BLaER1 treated with 17β-estradiol and CSF1 and Interleukin-3, amounts not matched to agents 10 nM and 100 nM (cell line): Measurements from ENCODE around the gene ZNF593OS.

Experiments used
- H3K27ac ChIP-seq, 11 experiments: shearing (Covaris generic); formaldehyde crosslinking; 2 replicates each; pipeline ENCODE4 v1.8.1; 2022
- H3K27me3 ChIP-seq, 11 experiments: shearing (Covaris generic); formaldehyde crosslinking; 2 replicates each; pipeline ENCODE4 v1.8.1; 2022
- H3K36me3 ChIP-seq, 11 experiments: shearing (Covaris generic); formaldehyde crosslinking; 2 replicates each; pipeline ENCODE4 v1.8.1; 2022
- H3K4me1 ChIP-seq, 10 experiments: shearing (Covaris generic); formaldehyde crosslinking; 2 replicates each; pipeline ENCODE4 v1.8.1; 2022
- H3K4me2 ChIP-seq, 11 experiments: shearing (Covaris generic); formaldehyde crosslinking; 2 replicates each; pipeline ENCODE4 v1.8.1; 2022
- H3K4me3 ChIP-seq, 10 experiments: shearing (Covaris generic); formaldehyde crosslinking; 2 replicates each; pipeline ENCODE4 v1.8.1; 2022
- H3K9ac ChIP-seq, 11 experiments: shearing (Covaris generic); formaldehyde crosslinking; 2 replicates each; pipeline ENCODE4 v1.8.1; 2022
- H3K9me3 ChIP-seq, 11 experiments: shearing (Covaris generic); formaldehyde crosslinking; replicated peaks in 1 of 11; 2 replicates each; pipeline ENCODE4 v1.8.1; 2022
- H4K20me1 ChIP-seq, 11 experiments: shearing (Covaris generic); formaldehyde crosslinking; 2 replicates each; pipeline ENCODE4 v1.8.1; 2022
- Cebpa-rat ChIP-seq, 11 experiments: shearing (Covaris generic); IDR thresholded peaks; 2 replicates each; pipeline ENCODE4 v1.8.1; 2022

Gene ZNF593OS

GRCh38 chr1:26158271-26158907 lies 13.2 kb downstream of the ZNF593OS start:
- Histone ChIP-seq H3K4me1 (peaks cover 59 to 97% (median 90%) of the 10 kb centered on the region in 10 experiments), H3K4me2 (peak overlapping the region; percentile 68 to 100 (median 97)), H3K4me3 (peak overlapping the region in 8 of 10 experiments; percentile 52 to 69 (median 60); a peak in 16 of 20 replicates), H3K9me3 (no peaks in the 10 kb centered on the region), H4K20me1 (no peaks in the 10 kb centered on the region), H3K27ac (peak overlapping the region in 9 of 11 experiments; percentile 43 to 77 (median 64); a peak in 17 of 22 replicates), H3K27me3 (peaks cover 0 to 48% (median 7%) of the 10 kb centered on the region in 11 experiments; a peak in 9 of 22 replicates), H3K36me3 (no peaks in the 10 kb centered on the region), H3K9ac (peak overlapping the region in 10 of 11 experiments; percentile 5 to 84 (median 74); a peak in 19 of 22 replicates)
- TF ChIP-seq Cebpa-rat (IDR thresholded peaks at IDR 0.05) = no peak

GRCh38 chr1:26156285-26157038 lies 15.2 kb downstream of the ZNF593OS start:
- H3K36me3 ChIP-seq = no peaks in the 10 kb centered on the region
- H3K4me2 ChIP-seq = peak overlapping the region; percentile 69 to 100 (median 94)
- peaks cover 59 to 89% (median 78%) of the 10 kb centered on the region in 10 experiments for H3K4me1 ChIP-seq
- TF ChIP-seq Cebpa-rat (IDR thresholded peaks at IDR 0.05) = no peak
- peaks cover 0 to 34% (median 0%) of the 10 kb centered on the region in 11 experiments; a peak in 4 of 22 replicates for H3K27me3 ChIP-seq
- peak overlapping the region in 8 of 11 experiments; percentile 40 to 67 (median 55); a peak in 17 of 22 replicates for H3K27ac ChIP-seq
- peak overlapping the region in 10 of 11 experiments; percentile 7 to 70 (median 50); a peak in 16 of 22 replicates for H3K9ac ChIP-seq
- H3K9me3 ChIP-seq = no peaks in the 10 kb centered on the region
- no peaks in the 10 kb centered on the region for H4K20me1 ChIP-seq
- H3K4me3 ChIP-seq = peak overlapping the region in 8 of 10 experiments; percentile 39 to 62 (median 52); a peak in 16 of 20 replicates

- Histone ChIP-seq H3K9ac (peak overlapping the region in 10 of 11 experiments; percentile 6 to 70 (median 48); a peak in 14 of 22 replicates), H4K20me1 (no peaks in the 10 kb centered on the region), H3K36me3 (no peaks in the 10 kb centered on the region), H3K4me1 (peaks cover 50 to 84% (median 69%) of the 10 kb centered on the region in 10 experiments), H3K27ac (peak overlapping the region in 8 of 11 experiments; percentile 40 to 67 (median 55); a peak in 14 of 22 replicates), H3K4me2 (peak overlapping the region; percentile 69 to 100 (median 94)), H3K4me3 (peak overlapping the region in 8 of 10 experiments; percentile 39 to 62 (median 52); a peak in 14 of 20 replicates), H3K27me3 (peaks cover 0 to 27% (median 0%) of the 10 kb centered on the region in 11 experiments; a peak in 4 of 22 replicates), H3K9me3 (no peaks in the 10 kb centered on the region)
- no peak for TF ChIP-seq Cebpa-rat (IDR thresholded peaks at IDR 0.05)
Observed at GRCh38 chr1:26155370-26156284, 16.0 kb downstream of the ZNF593OS start.

GRCh38 chr1:26154750-26155149 lies 16.9 kb downstream of the ZNF593OS start:
- Histone ChIP-seq H3K4me3 (peak overlapping the region in 4 of 10 experiments; percentile 8 to 56 (median 30); a peak in 5 of 20 replicates), H3K9ac (peak overlapping the region in 8 of 11 experiments; percentile 3 to 70 (median 48); a peak in 12 of 22 replicates), H3K27ac (peak overlapping the region in 4 of 11 experiments; percentile 31 to 67 (median 52); a peak in 5 of 22 replicates), H3K27me3 (peaks cover 0 to 20% (median 0%) of the 10 kb centered on the region in 11 experiments; a peak in 4 of 22 replicates), H4K20me1 (no peaks in the 10 kb centered on the region), H3K4me2 (peak overlapping the region; percentile 69 to 100 (median 94)), H3K4me1 (peaks cover 41 to 75% (median 61%) of the 10 kb centered on the region in 10 experiments), H3K36me3 (no peaks in the 10 kb centered on the region), H3K9me3 (no peaks in the 10 kb centered on the region)
- TF ChIP-seq Cebpa-rat (IDR thresholded peaks at IDR 0.05) = no peak

GRCh38 chr1:26153966-26154532 lies 17.6 kb downstream of the ZNF593OS start:
- TF ChIP-seq Cebpa-rat (IDR thresholded peaks at IDR 0.05) = no peak
- H3K4me3 ChIP-seq = no peak overlapping the region
- H3K9ac ChIP-seq = peak overlapping the region in 1 of 11 experiments; percentile 66; a peak in 2 of 22 replicates
- no peaks in the 10 kb centered on the region for H4K20me1 ChIP-seq
- H3K27me3 ChIP-seq = peaks cover 0 to 20% (median 0%) of the 10 kb centered on the region in 11 experiments; a peak in 4 of 22 replicates
- H3K4me1 ChIP-seq = peaks cover 34 to 68% (median 54%) of the 10 kb centered on the region in 10 experiments
- peak overlapping the region in 10 of 11 experiments; percentile 75 to 100 (median 96); a peak in 18 of 22 replicates for H3K4me2 ChIP-seq
- H3K9me3 ChIP-seq = no peaks in the 10 kb centered on the region
- H3K36me3 ChIP-seq = no peaks in the 10 kb centered on the region
- no peak overlapping the region for H3K27ac ChIP-seq

GRCh38 chr1:26148887-26149286 lies 22.7 kb downstream of the ZNF593OS start:
- no peaks in the 10 kb centered on the region for H3K27me3 ChIP-seq
- no peaks in the 10 kb centered on the region for H3K36me3 ChIP-seq
- H3K27ac ChIP-seq = no peak overlapping the region
- no peak overlapping the region for H3K4me2 ChIP-seq
- H3K4me1 ChIP-seq = peaks cover 0 to 16% (median 2%) of the 10 kb centered on the region in 10 experiments; a peak in 14 of 20 replicates
- H3K4me3 ChIP-seq = no peak overlapping the region
- H4K20me1 ChIP-seq = no peaks in the 10 kb centered on the region
- no peaks in the 10 kb centered on the region for H3K9me3 ChIP-seq
- no peak overlapping the region for H3K9ac ChIP-seq
- TF ChIP-seq Cebpa-rat (IDR thresholded peaks at IDR 0.05) = no peak

- no peaks in the 10 kb centered on the region for H3K36me3 ChIP-seq
- no peak overlapping the region for H3K9ac ChIP-seq
- no peaks in the 10 kb centered on the region for H3K27me3 ChIP-seq
- H4K20me1 ChIP-seq = no peaks in the 10 kb centered on the region
- no peak overlapping the region for H3K27ac ChIP-seq
- H3K4me3 ChIP-seq = no peak overlapping the region
- no peak overlapping the region for H3K4me2 ChIP-seq
- no peak for TF ChIP-seq Cebpa-rat (IDR thresholded peaks at IDR 0.05)
- H3K9me3 ChIP-seq = no peaks in the 10 kb centered on the region
- peaks cover 0 to 10% (median 7%) of the 10 kb centered on the region in 10 experiments; a peak in 10 of 20 replicates for H3K4me1 ChIP-seq
Observed at GRCh38 chr1:26145960-26146294, 25.7 kb downstream of the ZNF593OS start.
